HepG2 (cell line): ENCODE data around the gene PSMB8. TPM values are rescaled to one million over a fixed set of nuclear protein-coding genes. Genes with fewer than 3 reads are reported as not detected.

Experiments
- ATF7 ChIP-seq, 2 experiments: fragments of 450-650 bp in 1 of 2; sonication (generic) in 1 of 2; formaldehyde crosslinking in 1 of 2; IDR thresholded peaks; 2 replicates each; pipeline versions ENCODE4 v1.4.0 to v1.6.1; 2016 to 2020; ENCODE audit warnings: antibody characterized with exemption in 1 of 2, mild to moderate bottlenecking in 1 of 2, missing genetic modification reagents in 1 of 2
- NCOA2 ChIP-seq: sonication (generic); formaldehyde crosslinking; IDR thresholded peaks from 2 replicates; pipeline ENCODE4 v1.8.0; 2022; ENCODE audit warnings: inconsistent platforms
- ZBED4 ChIP-seq: sonication (generic); formaldehyde crosslinking; IDR thresholded peaks from 2 replicates; pipeline ENCODE4 v1.4.0; 2020; ENCODE audit warnings: missing genetic modification reagents, borderline replicate concordance
- ZBTB2 ChIP-seq: sonication (generic); formaldehyde crosslinking; IDR thresholded peaks from 2 replicates; pipeline ENCODE4 v1.8.0; 2022; ENCODE audit warnings: low read depth, missing genetic modification reagents
- ZNF691 ChIP-seq: sonication (generic); formaldehyde crosslinking; IDR thresholded peaks from 2 replicates; pipeline ENCODE4 v1.4.0; 2020; ENCODE audit warnings: missing genetic modification reagents, low read depth, mild to moderate bottlenecking, borderline replicate concordance
- polyA plus RNA-seq, 8 experiments: library from polyadenylated mRNA; depleted of rRNA in 3 of 8; stranded (reverse) in 7 of 8; unstranded in 1 of 8; fragments of >200 nt; fragmentation: Illumina TruSeq in 4 of 8; extraction: Trizol in 4 of 8; gene quantifications; 2 replicates each; pipeline versions ENCODE4 v1.2.1 to v1.2.3, GENCODE V29; 2011 to 2016; ENCODE audit warnings: low read depth in 4 of 8, missing spikeins in 1 of 8, mixed read lengths in 1 of 8; ENCODE audit not compliant: insufficient read depth in 1 of 8
- total RNA-seq, 5 experiments: library from RNA; depleted of rRNA; stranded (reverse); fragments of >200 nt; fragmentation: Illumina TruSeq; extraction: Trizol; gene quantifications; 2 replicates each; pipeline ENCODE4 v1.2.3, GENCODE V29; 2016; ENCODE audit warnings: low read depth in 1 of 5

PSMB8 gene
- total and polyA plus RNA-seq, 2 of the 13 experiments (the other 11 are each of a cell fraction or from before 2014, with no cell fraction given): 30.7 to 64.7 TPM

- TF ChIP-seq ZBED4 (CRISPR knock-in tag) (no peak), NCOA2 (CRISPR knock-in tag) (no peak; the same call in 1 of the 2 replicates), ZNF691 (CRISPR knock-in tag) (peak; percentile 90), ZBTB2 (CRISPR knock-in tag) (no peak), ATF7 (IDR thresholded peaks at IDR 0.05) (no peak), ATF7 (CRISPR knock-in tag; IDR thresholded peaks at IDR 0.05) (0 out of 2 replicates have a peak, but pooled peaks have one; percentile 30)
Observed at GRCh38 chr6:32843979-32844838, at the start of gene PSMB8 (continued).
